NCI-H1417 (cell line): ENCODE results near the gene PAGR1.
"Not testable (repeated sequence)": the region's sequence is repeated elsewhere in the genome, so short reads cannot be mapped to it uniquely, and the experiment has no call there.

ENCODE experiments used
- DNase-seq, 3 experiments: peaks; one replicate each; lab custom pipeline; 2025; lab: John Stamatoyannopoulos, UW

Gene PAGR1

GRCh38 chr16:29791845-29792807 is 23.8 kb upstream of the PAGR1 start:
- no peak for DNase-seq

GRCh38 chr16:29793153-29793552 is 22.8 kb upstream of the PAGR1 start:
- not testable (repeated sequence) for DNase-seq

- DNase-seq = no peak
Measured at GRCh38 chr16:29794231-29794710, 21.7 kb upstream of the PAGR1 start.

GRCh38 chr16:29802416-29802935 is 13.5 kb upstream of the PAGR1 start:
- DNase-seq = no peak

GRCh38 chr16:29804020-29804419 is 11.9 kb upstream of the PAGR1 start:
- peak in 1 of 3 experiments; percentile 40 for DNase-seq

GRCh38 chr16:29804455-29805231 is 11.3 kb upstream of the PAGR1 start:
- DNase-seq = peak in 2 of 3 experiments; percentile 68 to 73

GRCh38 chr16:29805232-29806098 is 10.5 kb upstream of the PAGR1 start:
- DNase-seq = peak; percentile 94 to 100 (median 99)

GRCh38 chr16:29806099-29806579 is 9.8 kb upstream of the PAGR1 start, which contains the start of gene MAZ:
TSS of gene MAZ (plus strand) at chr16:29806529. CDS start at chr16:29806702, 173 bp downstream.
- DNase-seq = peak in 2 of 3 experiments; percentile 90

GRCh38 chr16:29806641-29807425 is 9.1 kb upstream of the PAGR1 start:
- peak; percentile 51 to 92 (median 86) for DNase-seq

GRCh38 chr16:29807426-29808218 is 8.3 kb upstream of the PAGR1 start:
- peak; percentile 70 to 95 (median 80) for DNase-seq

- peak in 1 of 3 experiments; percentile 41 for DNase-seq
Measured at GRCh38 chr16:29808219-29808900, 7.6 kb upstream of the PAGR1 start.

- no peak for DNase-seq
Measured at GRCh38 chr16:29809031-29809747, 6.8 kb upstream of the PAGR1 start.

GRCh38 chr16:29809850-29810698 is 5.9 kb upstream of the PAGR1 start:
- DNase-seq = peak in 2 of 3 experiments; percentile 30 to 53

- DNase-seq = no peak
Measured at GRCh38 chr16:29810699-29811169, 5.2 kb upstream of the PAGR1 start.

GRCh38 chr16:29811170-29811895 is 4.6 kb upstream of the PAGR1 start:
- peak; percentile 87 to 93 (median 89) for DNase-seq
